SJCRH30 (cell line): ENCODE data around the gene TTC7B. TPM values are rescaled to one million over a fixed set of nuclear protein-coding genes. Genes with fewer than 3 reads are reported as not detected.
A peak's percentile ranks its signal among the peaks of the same experiment; 100 is the strongest.

Source experiments
- DNase-seq, 2 experiments: peaks; one replicate each; pipeline ENCODE4 v3.0.0-alpha.2; 2015 to 2020
- H3K27ac ChIP-seq: fragments of 250-450 bp; sonication (Bioruptor Pico); 2 replicates; pipeline ENCODE4 v1.5.1; 2020; ENCODE audit warnings: mild to moderate bottlenecking, moderate library complexity
- H3K27me3 ChIP-seq: fragments of 250-450 bp; sonication (Bioruptor Pico); 2 replicates; pipeline ENCODE4 v1.5.1; 2020; ENCODE audit warnings: mild to moderate bottlenecking, moderate library complexity
- H3K36me3 ChIP-seq: fragments of 250-450 bp; sonication (Bioruptor Pico); 2 replicates; pipeline ENCODE4 v1.5.1; 2020; ENCODE audit warnings: mild to moderate bottlenecking, moderate library complexity
- H3K4me1 ChIP-seq: fragments of 250-450 bp; sonication (Bioruptor Pico); 2 replicates; pipeline ENCODE4 v1.5.1; 2020; ENCODE audit warnings: mild to moderate bottlenecking, moderate library complexity
- H3K4me3 ChIP-seq: fragments of 250-450 bp; sonication (Bioruptor Pico); 2 replicates; pipeline ENCODE4 v1.5.1; 2020; ENCODE audit warnings: mild to moderate bottlenecking, moderate library complexity
- H3K9me3 ChIP-seq: fragments of 250-450 bp; sonication (Bioruptor Pico); replicated peaks from 2 replicates; pipeline ENCODE4 v1.5.1; 2020; ENCODE audit warnings: mild to moderate bottlenecking, moderate library complexity
- total RNA-seq: library from RNA; depleted of rRNA; stranded (reverse); fragments of >200 nt; shearing (Covaris generic); gene quantifications from 2 replicates; pipeline ENCODE4 v1.2.3, GENCODE V29; 2014

The TTC7B gene
- total RNA-seq, 1 experiment from 2014 or later = 45.9 TPM

DNA sequence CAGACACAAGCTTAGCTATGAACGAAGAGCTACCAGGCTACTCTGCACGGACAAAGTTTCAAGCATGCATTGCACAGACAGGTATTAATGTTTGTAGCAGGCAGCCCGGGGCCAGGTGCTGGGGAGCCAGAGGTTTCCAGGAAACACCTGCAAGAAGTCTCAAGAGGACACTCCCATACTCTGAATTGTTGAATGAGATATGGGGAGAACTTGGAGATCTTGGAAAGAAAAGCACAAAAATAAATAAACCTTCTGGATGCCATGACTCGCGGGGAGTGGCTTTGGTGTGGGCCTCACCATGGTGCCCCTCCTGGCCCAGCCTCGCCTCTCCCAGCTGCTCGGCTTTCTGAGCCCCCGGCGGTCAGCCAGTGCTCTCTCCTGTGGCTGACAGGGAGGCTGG lies 186.8 kb downstream of the TTC7B start:
- Histone ChIP-seq H3K27ac (no peak overlapping the region), H3K4me1 (peaks cover 56% of the 10 kb centered on the region), H3K9me3 (peaks cover 3% of the 10 kb centered on the region; the same call in 1 of the 2 replicates), H3K27me3 (no peaks in the 10 kb centered on the region), H3K4me3 (no peak overlapping the region), H3K36me3 (peaks cover 2% of the 10 kb centered on the region; the same call in 1 of the 2 replicates)
- no peak for DNase-seq

DNA sequence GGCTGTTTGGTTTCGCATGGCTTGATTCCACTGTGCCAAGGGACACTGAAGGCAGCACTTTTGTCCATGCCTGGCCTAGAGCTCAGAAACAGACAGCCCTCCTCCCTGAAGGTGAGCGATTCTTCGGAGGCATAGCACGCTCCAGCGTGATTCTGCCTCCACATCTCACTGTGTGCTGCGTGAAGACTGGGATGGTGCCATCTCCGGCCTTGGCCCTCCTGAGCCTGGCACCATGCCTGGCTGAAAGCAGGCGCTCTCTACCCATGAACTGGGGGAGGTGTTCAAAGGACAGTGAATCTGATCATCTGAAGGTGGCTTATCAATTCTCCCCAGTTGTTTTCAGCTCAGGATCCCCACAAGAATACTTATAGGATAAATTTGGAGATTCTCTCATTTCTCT lies 187.4 kb downstream of the TTC7B start:
- no peak overlapping the region for H3K4me3 ChIP-seq
- H3K36me3 ChIP-seq = peaks cover 2% of the 10 kb centered on the region; the same call in 1 of the 2 replicates
- H3K27ac ChIP-seq = no peak overlapping the region
- no peaks in the 10 kb centered on the region for H3K27me3 ChIP-seq
- peaks cover 63% of the 10 kb centered on the region for H3K4me1 ChIP-seq
- no peak for DNase-seq
- H3K9me3 ChIP-seq = peaks cover 3% of the 10 kb centered on the region; the same call in 1 of the 2 replicates

DNA sequence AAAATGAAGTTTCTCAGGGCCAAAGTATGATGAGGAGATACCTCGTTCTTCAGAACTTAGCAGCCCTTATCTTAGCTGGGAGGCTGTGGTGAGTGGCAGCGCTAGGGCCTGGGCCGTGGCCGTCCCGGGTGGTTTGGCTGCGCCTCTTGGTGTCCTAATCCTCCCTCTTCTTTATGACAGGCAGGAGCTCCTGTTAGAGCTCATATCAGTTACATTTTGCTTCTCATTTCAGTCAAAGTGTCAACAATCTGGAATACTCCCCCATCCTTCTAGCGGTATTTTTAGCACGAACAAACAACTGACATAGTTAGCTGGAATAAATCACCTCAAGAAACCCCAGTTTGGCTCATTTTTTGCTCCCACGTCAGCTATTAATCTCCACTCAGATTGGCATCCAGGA lies 188.8 kb downstream of the TTC7B start:
- Histone ChIP-seq H3K4me3 (no peak overlapping the region), H3K4me1 (peaks cover 59% of the 10 kb centered on the region), H3K27ac (peak overlapping the region; percentile 88), H3K9me3 (no peaks in the 10 kb centered on the region), H3K36me3 (0 out of 2 replicates have a peak, but pooled peaks cover 2% of the 10 kb centered on the region), H3K27me3 (no peaks in the 10 kb centered on the region)
- peak; percentile 68 to 76 for DNase-seq

DNA sequence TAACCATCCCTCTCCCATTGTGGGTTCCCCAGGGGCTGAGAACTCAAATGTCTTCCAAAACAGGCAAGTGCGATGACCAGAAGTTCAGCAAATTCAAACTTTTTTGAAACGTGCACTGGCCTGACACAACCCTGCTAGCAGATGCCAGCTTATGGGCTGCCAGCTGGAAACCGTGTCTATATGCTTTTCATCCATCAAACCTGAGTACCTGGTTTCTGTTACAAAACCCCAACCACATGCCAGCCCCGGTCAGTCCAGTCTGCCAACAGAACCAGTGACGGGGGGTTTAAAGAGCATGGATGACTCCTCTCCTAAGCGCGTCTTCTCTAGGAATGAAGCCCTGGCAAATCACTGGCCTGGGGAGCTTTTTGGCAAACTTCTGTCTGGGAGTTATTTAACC lies 189.7 kb downstream of the TTC7B start:
- 0 out of 2 replicates have a peak, but pooled peaks cover 2% of the 10 kb centered on the region for H3K36me3 ChIP-seq
- H3K9me3 ChIP-seq = no peaks in the 10 kb centered on the region
- peak overlapping the region; percentile 88 for H3K27ac ChIP-seq
- H3K27me3 ChIP-seq = no peaks in the 10 kb centered on the region
- no peak for DNase-seq
- H3K4me1 ChIP-seq = peaks cover 52% of the 10 kb centered on the region
- H3K4me3 ChIP-seq = no peak overlapping the region

DNA sequence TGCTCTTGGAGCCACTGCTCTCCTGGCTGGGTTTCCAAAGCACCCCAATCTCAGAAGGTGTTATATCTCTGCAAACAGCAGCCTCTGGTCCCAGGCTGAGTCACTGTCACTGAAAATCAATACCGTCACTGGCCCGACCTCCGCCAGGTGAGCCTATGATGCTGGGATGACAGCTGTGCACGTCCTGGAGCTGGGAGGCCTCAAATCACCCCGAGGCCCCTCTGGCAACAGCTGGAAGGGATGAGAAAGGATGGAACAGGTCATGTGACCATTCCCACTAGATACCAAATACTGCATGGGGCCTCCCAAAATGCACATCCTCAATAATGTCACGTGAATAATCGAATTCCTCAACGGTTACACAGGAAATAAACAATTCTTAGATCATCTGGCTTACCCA lies 190.8 kb downstream of the TTC7B start:
- Histone ChIP-seq H3K9me3 (no peaks in the 10 kb centered on the region), H3K27ac (peak overlapping the region; percentile 88), H3K27me3 (no peaks in the 10 kb centered on the region), H3K36me3 (0 out of 2 replicates have a peak, but pooled peaks cover 2% of the 10 kb centered on the region), H3K4me1 (peaks cover 52% of the 10 kb centered on the region), H3K4me3 (peak overlapping the region; percentile 9; the same call in 1 of the 2 replicates)
- DNase-seq = peak; percentile 86 to 92

DNA sequence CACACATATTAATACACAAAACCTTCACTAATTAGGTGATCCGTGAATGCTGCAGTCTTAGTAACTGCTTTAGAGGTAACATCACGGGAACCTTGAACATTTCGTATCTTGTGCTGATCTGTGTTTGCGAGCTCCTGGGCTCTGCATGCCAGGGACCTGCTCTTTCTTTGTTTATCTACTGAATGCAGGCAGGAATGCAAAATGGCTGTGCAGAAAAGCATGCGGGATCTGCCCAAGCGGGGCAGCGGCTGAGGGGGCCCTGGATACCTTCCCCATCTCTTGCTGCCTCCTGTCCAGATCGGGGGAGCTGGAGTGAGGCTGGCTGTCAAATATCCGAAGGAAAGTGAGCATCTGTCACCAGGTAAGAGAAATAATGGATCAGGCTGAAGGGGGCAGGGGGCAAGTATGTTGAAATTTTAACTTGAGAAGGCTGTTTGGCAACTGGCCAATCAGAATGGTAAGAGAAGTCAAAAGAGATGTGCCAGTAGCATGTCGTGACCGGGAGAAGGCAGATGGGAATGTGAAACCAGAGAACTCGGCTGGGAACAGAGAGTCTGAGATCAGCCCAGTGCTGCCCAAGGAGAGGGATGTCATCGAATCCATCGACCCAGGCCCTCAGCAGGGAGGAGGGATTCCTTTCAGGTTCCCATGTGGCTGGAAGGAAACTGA lies 191.4 kb downstream of the TTC7B start:
- Histone ChIP-seq H3K9me3 (no peaks in the 10 kb centered on the region), H3K27me3 (no peaks in the 10 kb centered on the region), H3K27ac (peak overlapping the region; percentile 88), H3K4me3 (peak overlapping the region; percentile 9), H3K4me1 (peaks cover 52% of the 10 kb centered on the region), H3K36me3 (no peaks in the 10 kb centered on the region)
- peak; percentile 69 to 86 for DNase-seq

DNA sequence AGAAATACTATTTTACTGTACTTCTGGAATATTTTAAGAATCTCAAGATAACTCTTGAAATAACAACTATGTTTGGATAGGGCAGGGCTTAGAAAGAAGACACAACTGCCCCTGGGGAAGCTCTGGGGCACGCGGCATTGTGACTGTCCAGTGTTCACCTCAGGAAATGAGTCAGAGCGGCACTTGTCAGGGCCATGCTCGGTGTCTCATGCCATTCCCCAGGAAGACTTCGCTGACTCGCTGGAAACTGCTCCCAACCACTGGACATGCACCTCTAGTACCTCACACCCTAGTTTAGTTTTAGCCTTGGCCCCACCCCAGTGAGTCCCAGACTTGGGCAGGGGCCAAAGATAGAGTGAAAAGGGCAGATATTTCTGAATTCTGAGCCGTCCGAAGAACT lies 192.0 kb downstream of the TTC7B start:
- H3K36me3 ChIP-seq = no peaks in the 10 kb centered on the region
- peak overlapping the region; percentile 88 for H3K27ac ChIP-seq
- H3K27me3 ChIP-seq = no peaks in the 10 kb centered on the region
- peak; percentile 52 to 60 for DNase-seq
- peaks cover 52% of the 10 kb centered on the region for H3K4me1 ChIP-seq
- peak overlapping the region; percentile 9; the same call in 1 of the 2 replicates for H3K4me3 ChIP-seq
- H3K9me3 ChIP-seq = no peaks in the 10 kb centered on the region

DNA sequence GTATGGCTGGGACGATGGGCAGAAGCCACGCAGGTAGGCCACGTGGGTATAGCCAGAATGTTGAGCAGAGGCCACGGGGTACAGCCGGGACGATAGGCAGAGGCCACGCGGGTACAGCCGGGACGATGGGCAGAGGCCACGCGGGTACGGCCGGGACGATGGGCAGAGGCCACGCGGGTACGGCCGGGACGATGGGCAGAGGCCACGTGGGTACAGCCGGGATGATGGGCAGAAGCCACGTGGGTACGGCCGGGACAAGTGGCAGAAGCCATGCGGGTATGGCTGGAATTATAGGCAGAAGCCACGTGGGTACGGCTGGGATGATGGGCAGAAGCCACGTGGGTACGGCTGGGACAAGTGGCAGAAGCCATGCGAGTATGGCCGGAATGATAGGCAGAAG lies 195.0 kb downstream of the TTC7B start:
- Histone ChIP-seq H3K36me3 (no peaks in the 10 kb centered on the region), H3K4me3 (no peak overlapping the region), H3K27ac (no peak overlapping the region), H3K27me3 (no peaks in the 10 kb centered on the region), H3K9me3 (no peaks in the 10 kb centered on the region), H3K4me1 (peaks cover 40% of the 10 kb centered on the region)
- no peak for DNase-seq

DNA sequence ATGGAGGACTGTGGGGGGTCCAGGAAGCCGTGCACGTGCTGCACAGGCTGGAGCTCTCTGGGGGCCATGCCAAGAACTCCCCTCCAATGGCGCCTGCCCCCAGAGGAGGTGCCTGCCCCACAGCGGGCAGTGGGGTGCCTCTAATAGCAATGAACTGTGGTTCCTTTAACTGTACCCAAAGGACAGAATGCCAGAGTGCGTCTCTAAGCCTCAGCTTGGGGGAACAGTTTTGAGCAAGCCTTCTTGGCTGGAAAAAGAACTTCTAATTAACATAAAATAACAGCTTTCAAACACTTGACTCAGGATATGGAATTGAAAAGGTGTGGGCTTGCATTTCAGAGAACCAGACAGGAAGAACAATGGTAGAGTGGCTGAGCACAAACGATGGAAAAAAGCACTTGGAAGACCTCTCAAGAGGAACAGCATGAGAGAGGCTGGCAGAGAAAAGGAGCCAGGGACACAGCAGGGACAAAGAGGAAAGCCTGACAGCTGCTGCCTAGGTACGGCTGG lies 195.6 kb downstream of the TTC7B start:
- Histone ChIP-seq H3K4me1 (peaks cover 34% of the 10 kb centered on the region), H3K27me3 (no peaks in the 10 kb centered on the region)
- no peak for DNase-seq

DNA sequence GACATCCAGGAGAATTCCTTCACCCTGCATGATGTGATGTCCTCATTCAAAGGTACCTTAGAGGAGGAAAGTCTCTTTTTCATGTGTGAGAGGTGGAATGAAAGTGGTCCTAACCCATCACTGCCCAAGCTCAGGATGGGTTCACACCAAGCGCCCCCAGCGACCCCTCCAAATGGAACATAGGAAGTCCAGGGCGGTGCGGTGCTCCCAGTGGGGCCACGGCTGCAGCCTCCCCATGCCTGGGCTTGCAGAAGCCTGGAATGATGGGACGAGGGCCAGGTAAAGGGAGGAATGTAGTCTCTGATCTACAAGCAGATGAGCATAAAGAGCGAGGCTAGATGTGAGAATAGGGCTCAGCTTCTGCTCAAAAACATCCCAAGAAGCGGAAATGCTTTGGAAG lies 196.3 kb downstream of the TTC7B start:
- Histone ChIP-seq H3K36me3 (no peaks in the 10 kb centered on the region), H3K9me3 (no peaks in the 10 kb centered on the region), H3K27me3 (no peaks in the 10 kb centered on the region), H3K4me3 (no peak overlapping the region), H3K4me1 (peaks cover 27% of the 10 kb centered on the region), H3K27ac (no peak overlapping the region)
- DNase-seq = no peak

More for the DNA sequence above, 195.6 kb downstream of the TTC7B start:
- H3K9me3 ChIP-seq = no peaks in the 10 kb centered on the region
- no peak overlapping the region for H3K4me3 ChIP-seq
- H3K36me3 ChIP-seq = no peaks in the 10 kb centered on the region
- H3K27ac ChIP-seq = no peak overlapping the region

DNA sequence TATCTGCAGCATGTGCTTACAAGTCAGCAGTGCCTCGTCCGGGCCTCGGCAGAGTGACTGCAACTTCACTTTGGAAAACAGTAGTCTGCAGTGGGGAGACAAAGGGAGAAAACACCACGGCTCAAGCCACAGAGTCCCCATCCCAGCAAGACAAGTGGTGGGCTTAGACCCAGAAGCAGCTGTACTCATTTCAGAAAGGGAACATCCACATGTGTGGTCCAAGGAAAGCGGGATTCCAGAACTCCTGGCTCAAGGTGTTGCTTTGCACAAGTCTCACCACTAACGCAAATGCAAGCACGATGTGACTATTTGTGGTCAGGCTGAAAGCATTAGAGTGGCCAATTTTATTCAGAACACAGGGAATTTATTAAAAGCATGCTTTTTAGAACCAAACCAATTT lies 198.3 kb downstream of the TTC7B start:
- no peak overlapping the region; the same call in 1 of the 2 replicates for H3K27ac ChIP-seq

DNA sequence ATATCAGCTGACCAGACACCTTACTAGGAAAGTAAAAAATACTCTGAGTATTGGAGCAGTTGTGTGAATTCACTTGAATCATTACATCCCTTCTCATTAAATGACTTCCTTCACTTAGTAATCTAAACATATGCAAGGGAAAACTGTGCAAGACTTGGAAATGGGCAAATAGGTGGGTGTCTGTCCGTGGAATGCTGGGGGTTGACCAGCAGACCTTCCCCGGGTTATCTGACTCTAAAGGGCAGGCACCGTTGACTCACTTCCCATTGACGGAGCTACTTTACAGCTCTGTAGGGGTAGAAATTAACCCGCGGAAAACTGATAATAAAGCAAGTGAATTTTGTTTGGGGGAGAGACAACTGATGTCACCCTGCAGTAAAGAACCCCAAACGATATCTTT lies 199.3 kb downstream of the TTC7B start:
- DNase-seq = no peak
- no peaks in the 10 kb centered on the region for H3K36me3 ChIP-seq
- H3K4me3 ChIP-seq = no peak overlapping the region
- peaks cover 26% of the 10 kb centered on the region for H3K4me1 ChIP-seq
- H3K27me3 ChIP-seq = no peaks in the 10 kb centered on the region
- H3K9me3 ChIP-seq = no peaks in the 10 kb centered on the region
- H3K27ac ChIP-seq = no peak overlapping the region

More for the DNA sequence above, 198.3 kb downstream of the TTC7B start:
- no peaks in the 10 kb centered on the region for H3K36me3 ChIP-seq
- H3K9me3 ChIP-seq = no peaks in the 10 kb centered on the region
- peak; percentile 58 to 60 for DNase-seq
- H3K4me1 ChIP-seq = peaks cover 15% of the 10 kb centered on the region
- no peaks in the 10 kb centered on the region for H3K27me3 ChIP-seq
- no peak overlapping the region for H3K4me3 ChIP-seq

DNA sequence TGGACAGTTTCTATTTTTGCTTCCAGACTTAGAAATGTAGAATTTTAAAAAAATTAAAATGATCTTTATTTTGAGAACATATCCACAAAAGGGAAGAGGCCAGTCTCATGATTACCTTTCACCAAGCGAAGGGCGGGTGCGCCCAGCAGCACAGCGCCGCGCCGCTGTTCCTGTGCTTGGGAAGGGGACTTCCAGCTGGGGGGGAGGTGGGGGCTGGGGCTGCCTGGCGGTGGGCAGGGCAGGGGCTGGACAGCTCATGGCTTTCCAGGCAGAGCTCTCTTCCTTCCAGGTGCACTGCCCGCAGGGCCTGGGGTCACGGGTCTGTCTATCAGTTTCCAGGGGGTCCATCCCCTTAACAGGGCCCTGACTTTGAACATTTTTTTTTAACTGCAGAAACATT lies 199.9 kb downstream of the TTC7B start:
- Histone ChIP-seq H3K4me3 (no peak overlapping the region), H3K27me3 (no peaks in the 10 kb centered on the region), H3K27ac (no peak overlapping the region)

DNA sequence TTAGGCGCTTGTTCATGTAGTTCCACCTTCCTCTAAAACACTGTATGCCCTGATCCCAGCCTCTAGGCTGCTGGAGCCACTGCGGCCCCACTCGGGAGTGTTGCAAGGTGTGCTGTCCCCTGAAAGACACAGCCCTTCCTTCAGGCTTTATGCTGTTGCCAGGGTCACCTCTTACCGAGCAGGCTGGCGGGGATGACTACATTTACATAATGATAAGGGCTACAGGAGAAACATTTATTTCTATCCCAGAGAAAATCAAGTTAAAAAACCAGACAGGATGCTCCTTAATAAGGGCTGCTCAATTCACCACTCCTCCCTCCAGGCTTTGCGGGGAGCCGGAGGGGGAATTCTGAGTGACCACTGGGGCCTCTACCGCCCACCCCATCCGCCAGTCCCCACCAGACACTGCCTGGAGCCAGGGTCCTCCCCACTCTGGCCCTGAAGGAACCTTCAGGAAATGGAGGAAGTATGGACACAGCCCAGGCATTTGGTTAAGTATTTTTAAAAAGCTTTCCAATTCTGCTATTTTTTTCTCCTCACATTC lies 200.6 kb downstream of the TTC7B start:
- H3K27me3 ChIP-seq = no peaks in the 10 kb centered on the region

More for the DNA sequence above, 199.9 kb downstream of the TTC7B start:
- H3K36me3 ChIP-seq = no peaks in the 10 kb centered on the region
- H3K4me1 ChIP-seq = peaks cover 31% of the 10 kb centered on the region
- no peak for DNase-seq
- H3K9me3 ChIP-seq = no peaks in the 10 kb centered on the region

DNA sequence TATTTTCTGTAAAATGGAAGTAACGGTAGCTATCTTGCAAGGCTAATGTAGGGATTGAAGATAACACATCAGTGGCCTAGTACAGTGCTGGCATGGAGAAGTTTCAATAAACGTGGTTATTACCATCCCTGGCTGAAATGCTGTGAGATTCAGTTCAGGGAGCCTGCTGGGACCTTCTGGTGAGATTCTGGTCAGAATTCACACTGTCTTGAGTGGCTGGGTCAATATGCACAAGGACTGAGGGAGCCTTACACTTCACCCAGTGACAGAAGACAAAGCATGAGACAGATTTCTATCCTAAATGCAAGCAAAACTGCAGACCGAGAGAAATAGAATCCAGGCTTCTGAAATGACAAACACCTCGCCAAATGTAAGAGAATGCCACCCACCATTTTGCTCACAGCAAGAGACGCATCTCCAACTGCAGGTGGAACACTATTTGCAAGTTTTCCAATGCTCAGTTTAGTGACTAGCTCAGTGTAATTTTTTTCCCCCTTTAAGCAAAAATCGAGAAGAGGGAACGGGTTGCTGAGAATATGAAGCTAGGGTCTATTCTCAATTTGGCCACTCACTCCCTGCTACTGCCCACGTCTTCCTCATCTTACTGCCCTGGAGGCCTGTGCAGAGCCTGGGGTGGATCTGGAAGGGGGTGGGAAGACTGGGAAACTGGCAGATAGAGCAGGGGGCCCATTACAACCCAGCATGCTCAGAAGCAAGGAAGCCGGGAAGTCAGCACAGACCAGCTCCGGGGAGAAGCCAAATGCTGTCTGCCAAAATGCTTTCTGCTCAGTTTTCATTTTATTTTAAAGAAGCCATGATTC lies 201.3 kb downstream of the TTC7B start:
- H3K36me3 ChIP-seq = no peaks in the 10 kb centered on the region
- no peaks in the 10 kb centered on the region for H3K9me3 ChIP-seq
- H3K27ac ChIP-seq = no peak overlapping the region
- no peak overlapping the region for H3K4me3 ChIP-seq
- no peaks in the 10 kb centered on the region for H3K27me3 ChIP-seq
- H3K4me1 ChIP-seq = peaks cover 43% of the 10 kb centered on the region
- no peak for DNase-seq

More for the DNA sequence above, 200.6 kb downstream of the TTC7B start:
- Histone ChIP-seq H3K4me1 (peaks cover 38% of the 10 kb centered on the region), H3K27ac (no peak overlapping the region), H3K9me3 (no peaks in the 10 kb centered on the region), H3K36me3 (no peaks in the 10 kb centered on the region), H3K4me3 (no peak overlapping the region)
- DNase-seq = no peak
